BLaER1 treated with 17β-estradiol and CSF1 and Interleukin-3, amounts not matched to agents 10 nM and 100 nM (cell line): ENCODE data around the gene LRRC10B.
A peak's percentile ranks its signal among the peaks of the same experiment; 100 is the strongest.

Experiments
- H3K27ac ChIP-seq, 11 experiments: shearing (Covaris generic); formaldehyde crosslinking; 2 replicates each; pipeline ENCODE4 v1.8.1; 2022
- H3K27me3 ChIP-seq, 11 experiments: shearing (Covaris generic); formaldehyde crosslinking; 2 replicates each; pipeline ENCODE4 v1.8.1; 2022
- H3K36me3 ChIP-seq, 11 experiments: shearing (Covaris generic); formaldehyde crosslinking; 2 replicates each; pipeline ENCODE4 v1.8.1; 2022
- H3K4me1 ChIP-seq, 10 experiments: shearing (Covaris generic); formaldehyde crosslinking; 2 replicates each; pipeline ENCODE4 v1.8.1; 2022
- H3K4me2 ChIP-seq, 11 experiments: shearing (Covaris generic); formaldehyde crosslinking; 2 replicates each; pipeline ENCODE4 v1.8.1; 2022
- H3K4me3 ChIP-seq, 10 experiments: shearing (Covaris generic); formaldehyde crosslinking; 2 replicates each; pipeline ENCODE4 v1.8.1; 2022
- H3K9ac ChIP-seq, 11 experiments: shearing (Covaris generic); formaldehyde crosslinking; 2 replicates each; pipeline ENCODE4 v1.8.1; 2022
- H3K9me3 ChIP-seq, 11 experiments: shearing (Covaris generic); formaldehyde crosslinking; replicated peaks in 1 of 11; 2 replicates each; pipeline ENCODE4 v1.8.1; 2022
- H4K20me1 ChIP-seq, 11 experiments: shearing (Covaris generic); formaldehyde crosslinking; 2 replicates each; pipeline ENCODE4 v1.8.1; 2022
- Cebpa-rat ChIP-seq, 11 experiments: shearing (Covaris generic); IDR thresholded peaks; 2 replicates each; pipeline ENCODE4 v1.8.1; 2022

Gene LRRC10B

DNA sequence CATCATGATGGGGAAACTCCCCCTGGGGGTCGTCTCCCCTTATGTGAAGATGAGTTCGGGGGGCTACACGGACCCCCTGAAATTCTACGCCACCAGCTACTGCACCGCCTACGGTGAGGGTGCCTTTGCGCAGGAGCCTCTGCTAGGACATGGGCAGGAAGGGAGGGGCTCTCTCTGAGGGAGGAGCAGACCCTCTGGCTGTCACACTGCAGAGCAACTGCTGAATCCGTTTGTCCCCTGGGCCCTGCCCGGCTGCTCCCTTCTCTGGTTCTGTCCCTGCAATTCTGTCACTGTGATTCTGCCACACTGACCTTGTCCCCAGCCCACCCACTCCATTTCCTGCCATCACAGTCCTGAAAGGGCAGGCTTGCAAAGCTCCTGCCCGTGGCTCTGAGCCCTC, 26.7 kb upstream of the LRRC10B start:
- Histone ChIP-seq H3K4me3 (peak overlapping the region in 1 of 10 experiments; percentile 7; a peak in 1 of 20 replicates), H4K20me1 (peaks cover 5 to 68% (median 31%) of the 10 kb centered on the region in 11 experiments; a peak in 17 of 22 replicates), H3K27ac (no peak overlapping the region), H3K4me1 (peaks cover 19 to 49% (median 33%) of the 10 kb centered on the region in 10 experiments; a peak in 19 of 20 replicates), H3K27me3 (no peaks in the 10 kb centered on the region), H3K4me2 (peak overlapping the region; percentile 14 to 95 (median 79); a peak in 19 of 22 replicates), H3K9ac (peak overlapping the region in 7 of 11 experiments; percentile 6 to 59 (median 42); a peak in 11 of 22 replicates), H3K36me3 (no peaks in the 10 kb centered on the region), H3K9me3 (no peaks in the 10 kb centered on the region)
- no peak for TF ChIP-seq Cebpa-rat (IDR thresholded peaks at IDR 0.05)

DNA sequence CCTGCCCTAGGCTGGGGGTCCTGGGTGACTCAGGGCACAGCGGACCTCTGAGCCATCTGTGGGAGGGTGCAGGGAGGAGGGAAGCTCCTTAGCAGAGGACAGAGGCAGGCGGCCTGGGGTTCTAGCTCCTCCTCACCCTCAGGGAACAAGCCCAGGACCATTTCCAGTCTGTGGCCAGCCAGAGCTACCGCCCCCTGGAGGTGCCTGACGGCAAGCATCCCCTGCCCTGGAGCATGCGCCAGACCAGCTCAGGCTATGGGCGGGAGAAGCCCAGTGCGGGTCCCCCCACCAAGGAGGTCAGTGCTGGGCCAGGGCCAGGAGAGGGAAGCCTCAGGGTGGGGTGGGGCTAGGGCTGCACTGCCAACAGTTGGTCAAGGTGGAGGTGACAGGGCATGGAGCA, 26.0 kb upstream of the LRRC10B start:
- H3K27me3 ChIP-seq: no peaks in the 10 kb centered on the region

DNA sequence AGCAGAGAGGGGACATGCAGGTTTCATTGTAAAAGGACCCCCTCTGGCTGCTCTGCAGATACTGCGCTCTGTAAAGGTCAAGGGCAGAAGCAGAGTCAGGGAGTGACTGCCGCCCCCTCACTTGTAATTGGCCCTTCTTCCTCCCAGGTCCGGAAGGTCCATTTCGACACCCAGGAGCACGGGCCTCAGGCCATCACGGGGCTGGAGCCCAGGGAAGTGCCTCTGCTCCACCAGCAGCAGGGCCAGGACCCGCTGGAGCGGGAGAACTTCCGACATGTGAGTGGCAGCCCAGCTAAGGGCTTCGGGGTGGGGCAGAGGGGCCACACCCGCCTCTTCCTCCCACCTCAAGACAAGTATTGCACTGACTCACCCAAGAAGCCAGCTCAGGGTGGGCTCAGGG, 24.0 kb upstream of the LRRC10B start:
- 0 out of 22 replicates have a peak overlapping the region, but pooled peaks of 1 of the 11 experiments have one; percentile 9 for H3K4me2 ChIP-seq
- H4K20me1 ChIP-seq: peaks cover 0 to 49% (median 21%) of the 10 kb centered on the region in 11 experiments; a peak in 14 of 22 replicates
- H3K4me3 ChIP-seq: no peak overlapping the region
- TF ChIP-seq Cebpa-rat (IDR thresholded peaks at IDR 0.05): no peak
- H3K4me1 ChIP-seq: peaks cover 31 to 65% (median 48%) of the 10 kb centered on the region in 10 experiments
- H3K27ac ChIP-seq: no peak overlapping the region
- no peaks in the 10 kb centered on the region for H3K27me3 ChIP-seq
- no peaks in the 10 kb centered on the region for H3K36me3 ChIP-seq
- H3K9me3 ChIP-seq: no peaks in the 10 kb centered on the region
- no peak overlapping the region for H3K9ac ChIP-seq

More for the DNA sequence above, 26.0 kb upstream of the LRRC10B start:
- no peak for TF ChIP-seq Cebpa-rat (IDR thresholded peaks at IDR 0.05)
- H3K4me1 ChIP-seq: peaks cover 19 to 51% (median 34%) of the 10 kb centered on the region in 10 experiments; a peak in 19 of 20 replicates
- peak overlapping the region in 9 of 11 experiments; percentile 68 to 95 (median 80); a peak in 18 of 22 replicates for H3K4me2 ChIP-seq
- H4K20me1 ChIP-seq: peaks cover 5 to 64% (median 28%) of the 10 kb centered on the region in 11 experiments; a peak in 17 of 22 replicates
- peak overlapping the region in 1 of 11 experiments; percentile 38; a peak in 1 of 22 replicates for H3K9ac ChIP-seq
- no peaks in the 10 kb centered on the region for H3K9me3 ChIP-seq
- H3K4me3 ChIP-seq: no peak overlapping the region
- H3K36me3 ChIP-seq: no peaks in the 10 kb centered on the region
- no peak overlapping the region; a peak in 1 of 22 replicates for H3K27ac ChIP-seq

DNA sequence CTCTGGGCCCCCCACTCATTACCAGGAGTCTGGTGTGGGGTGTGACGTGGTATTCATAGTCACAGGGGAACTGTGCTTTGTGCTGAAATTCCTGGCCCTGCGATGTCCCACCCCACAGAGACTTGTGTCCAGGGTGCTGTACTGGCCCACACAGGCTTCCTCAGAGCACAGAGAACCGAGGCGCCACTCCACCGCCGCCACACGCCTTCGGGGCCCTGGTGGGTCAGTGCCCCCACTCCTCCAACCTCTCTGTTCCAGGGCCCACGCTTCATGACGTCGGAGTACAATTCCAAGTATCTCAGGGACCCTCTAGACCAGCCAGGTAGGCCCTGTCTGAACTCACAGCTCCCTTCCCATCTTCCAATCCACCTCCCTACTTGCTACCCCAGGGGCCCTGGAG, 23.5 kb upstream of the LRRC10B start:
- Histone ChIP-seq H3K4me1 (peaks cover 34 to 70% (median 54%) of the 10 kb centered on the region in 10 experiments), H3K27me3 (no peaks in the 10 kb centered on the region), H3K9me3 (no peaks in the 10 kb centered on the region), H3K4me2 (0 out of 22 replicates have a peak overlapping the region, but pooled peaks of 1 of the 11 experiments have one; percentile 9), H3K9ac (no peak overlapping the region), H4K20me1 (peaks cover 0 to 49% (median 21%) of the 10 kb centered on the region in 11 experiments; a peak in 14 of 22 replicates), H3K36me3 (no peaks in the 10 kb centered on the region), H3K4me3 (no peak overlapping the region), H3K27ac (no peak overlapping the region)
- no peak for TF ChIP-seq Cebpa-rat (IDR thresholded peaks at IDR 0.05)

DNA sequence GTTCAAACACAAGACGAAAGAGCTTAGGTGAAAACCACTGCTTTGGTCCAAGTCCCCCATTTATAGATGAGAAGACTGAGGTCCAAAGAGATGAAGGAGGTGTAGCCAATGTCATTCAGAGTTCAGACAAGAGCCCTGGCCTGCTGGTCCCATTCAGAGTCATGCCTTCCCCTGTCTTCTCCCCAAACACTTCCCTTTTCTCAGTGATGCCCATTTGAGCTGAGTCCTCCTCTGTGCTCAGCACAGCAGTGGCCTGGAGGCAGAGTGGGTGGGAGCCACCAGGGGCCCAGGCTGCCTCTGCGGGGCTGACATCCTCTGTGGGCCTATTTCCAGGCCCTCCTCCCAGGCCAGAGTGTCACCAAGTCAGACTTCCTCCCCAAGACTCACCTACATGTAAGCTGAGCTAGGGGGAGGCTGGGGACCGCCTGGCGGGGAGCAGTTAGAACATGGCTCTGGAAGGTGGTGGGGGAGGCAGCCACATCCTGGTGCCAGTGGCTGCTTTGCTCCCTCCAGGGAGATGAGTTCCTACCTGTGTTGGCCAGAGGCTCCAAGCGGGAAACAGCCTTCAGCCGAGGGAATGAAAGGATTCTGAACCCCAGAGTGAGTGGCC, 22.4 kb upstream of the LRRC10B start:
- Histone ChIP-seq H3K27me3 (no peaks in the 10 kb centered on the region), H3K27ac (no peak overlapping the region), H3K9ac (no peak overlapping the region), H3K4me3 (no peak overlapping the region), H4K20me1 (peaks cover 0 to 44% (median 13%) of the 10 kb centered on the region in 11 experiments; a peak in 14 of 22 replicates), H3K4me2 (peak overlapping the region in 4 of 11 experiments; percentile 4 to 30 (median 16); a peak in 4 of 22 replicates), H3K4me1 (peaks cover 34 to 75% (median 60%) of the 10 kb centered on the region in 10 experiments), H3K36me3 (no peaks in the 10 kb centered on the region), H3K9me3 (no peaks in the 10 kb centered on the region)
- TF ChIP-seq Cebpa-rat (IDR thresholded peaks at IDR 0.05): no peak

DNA sequence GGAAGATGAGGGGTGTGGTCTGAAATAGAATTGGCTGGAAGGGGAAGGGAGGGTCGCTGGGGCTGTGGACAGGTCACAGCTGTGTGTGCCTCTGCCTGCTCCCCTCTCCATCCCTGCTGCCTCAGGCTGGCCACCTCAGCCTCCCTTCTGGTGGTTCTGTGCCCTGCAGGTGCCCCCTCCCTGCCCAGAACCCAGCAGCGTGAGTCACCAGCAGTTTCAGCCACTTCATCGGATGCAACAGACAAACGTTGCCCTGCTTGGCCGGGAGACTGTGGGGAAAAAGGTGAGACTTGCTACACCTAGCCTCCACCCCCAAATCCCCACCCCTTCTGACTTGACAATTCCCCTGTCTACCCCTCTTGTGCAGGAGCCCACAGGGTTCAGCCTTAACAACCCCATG, 21.8 kb upstream of the LRRC10B start:
- Histone ChIP-seq H3K27ac (no peak overlapping the region), H3K9ac (no peak overlapping the region), H3K9me3 (no peaks in the 10 kb centered on the region), H3K27me3 (no peaks in the 10 kb centered on the region), H3K36me3 (no peaks in the 10 kb centered on the region), H3K4me3 (no peak overlapping the region), H4K20me1 (peaks cover 0 to 38% (median 6%) of the 10 kb centered on the region in 11 experiments; a peak in 12 of 22 replicates), H3K4me1 (peaks cover 30 to 75% (median 59%) of the 10 kb centered on the region in 10 experiments), H3K4me2 (no peak overlapping the region)
- no peak for TF ChIP-seq Cebpa-rat (IDR thresholded peaks at IDR 0.05)

DNA sequence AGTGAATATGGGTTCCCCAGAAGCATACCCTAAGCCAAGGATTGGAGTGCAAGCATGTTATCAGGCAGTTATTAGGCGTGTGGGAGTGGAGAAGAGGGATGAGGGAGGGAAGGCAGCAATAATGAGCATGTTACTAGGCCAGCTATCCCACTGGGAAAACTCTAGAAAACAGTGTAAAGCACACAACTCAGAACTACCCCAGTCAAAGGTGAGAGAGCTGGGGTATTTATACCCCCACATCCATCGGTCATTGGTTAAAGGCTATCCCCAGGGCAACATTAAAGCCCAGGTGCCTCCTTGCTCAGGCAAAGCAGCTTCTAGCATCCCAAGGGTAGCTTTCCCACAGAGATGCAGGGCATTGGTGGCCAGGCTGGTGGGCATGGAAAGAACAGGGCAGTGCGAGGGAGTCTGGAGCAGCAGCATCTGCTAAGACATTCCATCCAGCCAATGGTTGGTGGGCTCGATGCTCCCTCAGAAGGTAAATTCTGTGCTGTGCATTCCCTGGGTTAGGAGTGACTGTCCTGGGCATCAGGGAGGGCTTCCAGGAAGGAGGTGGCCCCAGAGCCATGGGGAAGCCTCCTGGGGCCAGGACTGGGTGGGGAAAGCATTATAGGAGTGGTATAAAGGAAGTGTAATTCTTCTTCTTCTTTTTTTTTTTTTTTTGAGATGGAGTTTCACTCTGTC, 21.1 kb upstream of the LRRC10B start:
- Histone ChIP-seq H3K4me1 (peaks cover 25 to 69% (median 52%) of the 10 kb centered on the region in 10 experiments), H3K4me3 (no peak overlapping the region), H3K9ac (no peak overlapping the region), H3K9me3 (no peaks in the 10 kb centered on the region), H3K36me3 (no peaks in the 10 kb centered on the region), H3K4me2 (peak overlapping the region in 4 of 11 experiments; percentile 1 to 35 (median 24); a peak in 4 of 22 replicates), H3K27ac (no peak overlapping the region), H3K27me3 (no peaks in the 10 kb centered on the region), H4K20me1 (peaks cover 0 to 31% (median 0%) of the 10 kb centered on the region in 11 experiments; a peak in 9 of 22 replicates)
- no peak for TF ChIP-seq Cebpa-rat (IDR thresholded peaks at IDR 0.05)

DNA sequence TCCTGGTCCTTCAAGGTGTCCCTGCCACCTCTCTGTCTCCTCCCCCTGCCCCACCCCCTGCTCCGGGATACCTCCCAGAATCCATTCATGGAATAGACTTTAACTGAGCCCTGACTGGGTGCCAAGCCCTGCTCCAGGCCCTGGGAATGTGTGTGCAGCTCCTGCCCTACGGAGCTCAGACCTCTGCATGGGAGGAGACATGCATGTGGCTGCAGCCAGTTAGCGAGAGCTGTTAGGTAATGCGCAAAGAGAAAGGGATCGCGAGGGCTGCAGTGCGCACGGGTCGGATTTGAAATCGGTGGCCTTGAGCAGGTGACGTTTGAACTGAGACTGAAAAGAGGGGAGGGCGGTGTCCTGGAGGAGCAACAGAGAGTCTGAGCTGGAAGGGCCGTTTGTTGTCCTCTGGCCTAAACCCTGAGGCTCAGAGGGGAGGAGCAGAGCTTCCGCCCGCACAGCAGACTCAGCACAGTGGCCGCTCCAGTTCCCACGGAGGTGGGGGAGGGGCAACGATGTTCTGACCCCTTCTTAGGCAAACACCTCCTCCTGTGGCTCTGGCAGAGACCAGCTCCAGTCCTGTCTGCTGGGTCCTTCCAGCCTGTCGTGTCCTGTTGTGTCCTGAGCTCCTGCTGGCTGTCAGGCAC, 19.8 kb upstream of the LRRC10B start:
- no peak overlapping the region; a peak in 1 of 22 replicates for H3K9ac ChIP-seq
- no peaks in the 10 kb centered on the region for H3K27me3 ChIP-seq
- peaks cover 0 to 27% (median 0%) of the 10 kb centered on the region in 11 experiments; a peak in 7 of 22 replicates for H4K20me1 ChIP-seq
- no peak for TF ChIP-seq Cebpa-rat (IDR thresholded peaks at IDR 0.05)
- H3K9me3 ChIP-seq: no peaks in the 10 kb centered on the region
- peak overlapping the region; percentile 44 to 66 (median 58) for H3K4me2 ChIP-seq
- H3K27ac ChIP-seq: no peak overlapping the region; a peak in 1 of 22 replicates
- no peak overlapping the region for H3K4me3 ChIP-seq
- H3K4me1 ChIP-seq: peaks cover 25 to 69% (median 51%) of the 10 kb centered on the region in 10 experiments
- H3K36me3 ChIP-seq: no peaks in the 10 kb centered on the region
